ENCODE results near the gene WRNIP1.

WRNIP1 gene

DNA sequence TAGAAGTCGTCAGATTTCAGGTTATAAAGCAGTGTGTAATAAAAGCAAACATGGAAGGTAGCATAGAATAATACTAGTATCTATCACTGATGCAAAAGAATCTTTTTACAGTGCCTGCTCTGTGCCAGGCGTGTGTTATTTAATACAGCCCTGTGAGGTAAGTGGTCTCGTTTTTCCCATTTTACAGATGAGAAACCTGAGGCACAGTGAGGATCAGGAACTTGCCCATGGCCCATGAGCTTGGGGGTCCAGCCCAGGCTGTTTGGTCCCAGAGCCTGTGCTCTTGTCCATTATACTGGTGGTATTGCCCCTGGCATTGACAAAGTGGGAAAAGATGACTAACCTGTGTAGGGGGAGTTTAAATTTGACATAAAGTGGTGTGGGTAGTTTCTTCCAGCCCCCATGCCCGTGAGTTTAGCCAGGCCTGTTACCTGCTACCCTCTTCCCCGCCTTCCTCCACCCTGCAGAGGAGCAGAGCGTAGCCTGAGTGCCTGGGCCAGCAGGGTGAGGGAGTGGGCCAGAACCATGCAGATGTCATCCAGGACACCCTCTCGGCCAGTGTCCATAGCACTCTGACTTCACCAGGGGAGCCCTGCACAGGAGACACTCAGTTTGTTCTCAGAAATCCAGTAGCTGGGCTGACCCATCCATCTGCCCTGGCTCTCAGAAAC is 16.6 kb downstream of the WRNIP1 start:
- TF ChIP-seq, protein P1, sequence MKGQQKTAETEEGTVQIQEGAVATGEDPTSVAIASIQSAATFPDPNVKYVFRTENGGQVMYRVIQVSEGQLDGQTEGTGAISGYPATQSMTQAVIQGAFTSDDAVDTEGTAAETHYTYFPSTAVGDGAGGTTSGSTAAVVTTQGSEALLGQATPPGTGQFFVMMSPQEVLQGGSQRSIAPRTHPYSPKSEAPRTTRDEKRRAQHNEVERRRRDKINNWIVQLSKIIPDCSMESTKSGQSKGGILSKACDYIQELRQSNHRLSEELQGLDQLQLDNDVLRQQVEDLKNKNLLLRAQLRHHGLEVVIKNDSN (IDR thresholded peaks at IDR 0.05), result no peak
- no peak for TF ChIP-seq CEBPB (IDR thresholded peaks at IDR 0.05)
- TF ChIP-seq TEAD4 (IDR thresholded peaks at IDR 0.05), result no peak
- no peak for TF ChIP-seq TAF1 (IDR thresholded peaks at IDR 0.05; ENCODE audit: low read depth)

DNA sequence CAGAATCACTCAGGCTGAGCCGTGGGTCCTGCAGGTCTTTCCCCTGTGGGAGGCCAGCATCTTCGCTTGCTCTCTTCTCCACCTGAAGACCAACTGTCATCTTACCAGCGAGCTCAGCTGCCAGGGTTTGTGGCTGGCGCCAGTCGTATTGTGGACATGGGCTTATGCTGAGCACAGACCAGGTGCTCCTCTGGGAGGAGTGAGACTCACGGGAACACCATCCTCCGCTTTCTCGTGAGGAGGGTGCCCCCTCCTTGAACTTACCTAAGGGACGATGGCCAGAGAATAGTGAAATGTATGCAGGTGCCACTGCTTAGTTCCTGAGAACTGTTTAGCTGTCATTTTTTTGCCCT is 17.1 kb downstream of the WRNIP1 start:
- TF ChIP-seq EP300 (IDR thresholded peaks at IDR 0.05; ENCODE audit: borderline replicate concordance) (no peak), RAD21 (IDR thresholded peaks at IDR 0.05; ENCODE audit: low read depth) (no peak), NFIC (IDR thresholded peaks at IDR 0.05) (no peak), TEAD4 (IDR thresholded peaks at IDR 0.05) (no peak), EGR1 (IDR thresholded peaks at IDR 0.05) (no peak), TCF12 (IDR thresholded peaks at IDR 0.05; ENCODE audit: low read depth) (no peak), TAF1 (IDR thresholded peaks at IDR 0.05; ENCODE audit: low read depth) (no peak), CREB1 (IDR thresholded peaks at IDR 0.05; ENCODE audit: low read depth) (no peak), FOXM1 (IDR thresholded peaks at IDR 0.05; ENCODE audit: borderline replicate concordance, low read depth) (no peak), CEBPB (IDR thresholded peaks at IDR 0.05) (no peak), ZBTB7A (IDR thresholded peaks at IDR 0.05; ENCODE audit: low read depth) (no peak), YY1 (IDR thresholded peaks at IDR 0.05; ENCODE audit: low read depth) (no peak)
- TF ChIP-seq, protein P1 (IDR thresholded peaks at IDR 0.05), result no peak
- TF ChIP-seq, protein P2, sequence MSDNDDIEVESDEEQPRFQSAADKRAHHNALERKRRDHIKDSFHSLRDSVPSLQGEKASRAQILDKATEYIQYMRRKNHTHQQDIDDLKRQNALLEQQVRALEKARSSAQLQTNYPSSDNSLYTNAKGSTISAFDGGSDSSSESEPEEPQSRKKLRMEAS (IDR thresholded peaks at IDR 0.05), result no peak
- TF ChIP-seq, protein P3, sequence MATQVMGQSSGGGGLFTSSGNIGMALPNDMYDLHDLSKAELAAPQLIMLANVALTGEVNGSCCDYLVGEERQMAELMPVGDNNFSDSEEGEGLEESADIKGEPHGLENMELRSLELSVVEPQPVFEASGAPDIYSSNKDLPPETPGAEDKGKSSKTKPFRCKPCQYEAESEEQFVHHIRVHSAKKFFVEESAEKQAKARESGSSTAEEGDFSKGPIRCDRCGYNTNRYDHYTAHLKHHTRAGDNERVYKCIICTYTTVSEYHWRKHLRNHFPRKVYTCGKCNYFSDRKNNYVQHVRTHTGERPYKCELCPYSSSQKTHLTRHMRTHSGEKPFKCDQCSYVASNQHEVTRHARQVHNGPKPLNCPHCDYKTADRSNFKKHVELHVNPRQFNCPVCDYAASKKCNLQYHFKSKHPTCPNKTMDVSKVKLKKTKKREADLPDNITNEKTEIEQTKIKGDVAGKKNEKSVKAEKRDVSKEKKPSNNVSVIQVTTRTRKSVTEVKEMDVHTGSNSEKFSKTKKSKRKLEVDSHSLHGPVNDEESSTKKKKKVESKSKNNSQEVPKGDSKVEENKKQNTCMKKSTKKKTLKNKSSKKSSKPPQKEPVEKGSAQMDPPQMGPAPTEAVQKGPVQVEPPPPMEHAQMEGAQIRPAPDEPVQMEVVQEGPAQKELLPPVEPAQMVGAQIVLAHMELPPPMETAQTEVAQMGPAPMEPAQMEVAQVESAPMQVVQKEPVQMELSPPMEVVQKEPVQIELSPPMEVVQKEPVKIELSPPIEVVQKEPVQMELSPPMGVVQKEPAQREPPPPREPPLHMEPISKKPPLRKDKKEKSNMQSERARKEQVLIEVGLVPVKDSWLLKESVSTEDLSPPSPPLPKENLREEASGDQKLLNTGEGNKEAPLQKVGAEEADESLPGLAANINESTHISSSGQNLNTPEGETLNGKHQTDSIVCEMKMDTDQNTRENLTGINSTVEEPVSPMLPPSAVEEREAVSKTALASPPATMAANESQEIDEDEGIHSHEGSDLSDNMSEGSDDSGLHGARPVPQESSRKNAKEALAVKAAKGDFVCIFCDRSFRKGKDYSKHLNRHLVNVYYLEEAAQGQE (IDR thresholded peaks at IDR 0.05; ENCODE audit: low read depth), result no peak

DNA sequence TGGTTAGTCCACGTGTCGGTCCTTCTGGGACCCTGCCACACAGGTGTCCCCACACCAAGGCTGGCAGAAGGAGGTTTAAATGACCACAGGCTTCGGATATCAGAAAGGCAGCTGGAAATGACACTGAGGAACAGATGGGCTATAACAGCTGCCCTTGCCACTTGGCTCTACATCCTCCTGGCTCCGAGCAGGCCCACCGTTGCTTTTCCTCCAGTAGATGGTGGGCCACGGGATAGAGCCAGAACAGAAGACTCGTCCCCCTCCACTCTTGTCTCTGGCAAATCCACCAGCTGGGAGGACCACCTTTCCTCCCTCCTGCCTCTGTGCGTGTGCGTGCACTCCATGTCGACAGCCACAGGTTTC is 17.6 kb downstream of the WRNIP1 start:
- no peak for TF ChIP-seq CREB1 (IDR thresholded peaks at IDR 0.05; ENCODE audit: low read depth)
- TF ChIP-seq TEAD4 (IDR thresholded peaks at IDR 0.05), result no peak
- TF ChIP-seq ZBTB7A (IDR thresholded peaks at IDR 0.05; ENCODE audit: low read depth), result no peak
- TF ChIP-seq TAF1 (IDR thresholded peaks at IDR 0.05; ENCODE audit: low read depth), result no peak
- no peak for TF ChIP-seq RAD21 (IDR thresholded peaks at IDR 0.05; ENCODE audit: low read depth)
- TF ChIP-seq, protein P3 (IDR thresholded peaks at IDR 0.05; ENCODE audit: low read depth), result no peak
- TF ChIP-seq CEBPB (IDR thresholded peaks at IDR 0.05), result no peak
- no peak for TF ChIP-seq NFIC (IDR thresholded peaks at IDR 0.05)
- TF ChIP-seq EGR1 (IDR thresholded peaks at IDR 0.05), result no peak
- TF ChIP-seq TCF12 (IDR thresholded peaks at IDR 0.05; ENCODE audit: low read depth), result no peak
- TF ChIP-seq, protein P2 (IDR thresholded peaks at IDR 0.05), result no peak
- TF ChIP-seq EP300 (IDR thresholded peaks at IDR 0.05; ENCODE audit: borderline replicate concordance), result no peak
- TF ChIP-seq, protein P1 (IDR thresholded peaks at IDR 0.05), result no peak
- no peak for TF ChIP-seq YY1 (IDR thresholded peaks at IDR 0.05; ENCODE audit: low read depth)
- no peak for TF ChIP-seq FOXM1 (IDR thresholded peaks at IDR 0.05; ENCODE audit: borderline replicate concordance, low read depth)

DNA sequence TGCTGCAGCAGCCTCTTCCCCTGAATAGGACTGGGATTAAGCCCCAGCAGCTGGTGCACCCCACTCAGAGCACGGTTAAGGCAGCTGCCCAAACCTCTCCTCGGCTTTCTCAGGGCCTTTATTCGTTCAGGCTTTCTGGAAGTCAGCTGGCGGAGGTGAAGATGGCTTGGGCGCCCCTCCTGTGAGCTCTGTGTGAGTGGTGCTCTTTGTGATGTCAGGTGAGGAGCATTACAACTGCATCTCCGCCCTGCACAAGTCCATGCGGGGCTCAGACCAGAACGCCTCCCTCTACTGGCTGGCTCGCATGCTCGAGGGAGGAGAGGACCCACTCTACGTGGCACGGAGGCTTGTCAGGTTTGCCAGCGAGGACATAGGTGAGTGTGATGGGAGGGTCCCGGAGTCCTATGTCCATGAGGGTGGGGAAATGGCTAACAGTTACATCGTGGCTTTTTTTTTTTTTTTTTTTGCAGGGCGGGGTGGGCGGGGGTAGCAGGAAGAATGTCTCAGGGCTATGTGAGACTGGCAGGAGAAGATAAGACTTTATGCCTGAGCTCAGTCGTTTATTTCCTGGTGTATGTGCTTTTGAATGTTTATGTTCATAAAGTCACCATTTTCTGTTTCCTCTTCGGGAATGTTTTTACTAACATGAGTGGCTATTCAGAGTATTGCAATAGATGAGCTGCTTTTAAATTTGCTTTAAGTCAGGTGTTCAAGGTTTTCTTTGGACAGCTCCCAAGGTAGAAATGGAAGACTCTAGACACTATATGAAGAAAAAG is 18.2 kb downstream of the WRNIP1 start:
- no peak for TF ChIP-seq TEAD4 (IDR thresholded peaks at IDR 0.05)
- TF ChIP-seq CEBPB (IDR thresholded peaks at IDR 0.05), result no peak
- no peak for TF ChIP-seq FOXM1 (IDR thresholded peaks at IDR 0.05; ENCODE audit: borderline replicate concordance, low read depth)
- TF ChIP-seq, protein P2 (IDR thresholded peaks at IDR 0.05), result no peak
- TF ChIP-seq EP300 (IDR thresholded peaks at IDR 0.05; ENCODE audit: borderline replicate concordance), result no peak

DNA sequence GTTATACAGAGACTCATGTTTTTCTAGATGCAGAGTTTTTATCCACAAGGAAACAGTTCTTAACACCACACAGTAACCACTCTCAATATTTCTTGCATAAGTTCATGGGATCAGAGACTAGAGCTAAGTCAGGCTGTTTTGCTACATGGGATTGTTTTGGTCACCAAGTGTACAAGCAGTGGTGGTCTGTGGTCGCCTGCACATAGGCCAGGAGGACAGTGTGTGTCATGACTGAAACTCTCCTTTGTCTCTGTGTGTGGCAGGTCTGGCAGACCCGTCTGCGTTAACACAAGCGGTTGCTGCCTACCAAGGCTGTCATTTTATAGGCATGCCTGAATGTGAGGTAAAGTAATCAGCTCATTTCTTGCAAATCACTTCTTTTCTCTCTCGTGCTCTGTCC is 18.9 kb downstream of the WRNIP1 start:
- TF ChIP-seq, protein P2 (IDR thresholded peaks at IDR 0.05), result no peak
- TF ChIP-seq CREB1 (IDR thresholded peaks at IDR 0.05; ENCODE audit: low read depth), result no peak

Data from Ishikawa (cell line).